GM23338 (cell line): Measurements from ENCODE around the gene DECR2. TPM values are rescaled to one million over a fixed set of nuclear protein-coding genes. Genes with fewer than 3 reads are reported as not detected.

Experiments
- ATAC-seq: fragments of 200-7000 bp; cut with Tn5 transposase; 3 replicates; pipeline ENCODE4 v1.9.1; 2020
- DNase-seq: peaks from one replicate; pipeline ENCODE4 v3.0.0-alpha.2; 2015; ENCODE audit warnings: low spot score
- H2AFZ ChIP-seq: fragments of 200-600 bp; sonication (generic); 2 replicates; pipeline ENCODE4 v1.8.0; 2016; ENCODE audit warnings: antibody characterized with exemption, mild to moderate bottlenecking, moderate library complexity
- H3F3A ChIP-seq: fragments of 200-600 bp; sonication (generic); replicated peaks from 2 replicates; pipeline ENCODE4 v1.8.0; 2017; ENCODE audit warnings: antibody characterized with exemption, mixed run types, low read depth
- H3K27ac ChIP-seq: fragments of 200-600 bp; sonication (generic); 2 replicates; pipeline ENCODE4 v1.6.1; 2016; ENCODE audit warnings: low read depth
- H3K27me3 ChIP-seq: fragments of 200-600 bp; sonication (generic); 2 replicates; pipeline ENCODE4 v1.8.0; 2016; ENCODE audit warnings: mild to moderate bottlenecking, mixed run types, moderate library complexity; ENCODE audit not compliant: insufficient read depth
- H3K36me3 ChIP-seq: fragments of 200-600 bp; sonication (generic); 2 replicates; pipeline ENCODE4 v1.8.0; 2016; ENCODE audit warnings: mild to moderate bottlenecking; ENCODE audit not compliant: insufficient read depth
- H3K4me1 ChIP-seq: fragments of 200-600 bp; sonication (generic); 2 replicates; pipeline ENCODE4 v1.8.0; 2016; ENCODE audit warnings: mild to moderate bottlenecking, moderate library complexity; ENCODE audit not compliant: insufficient read depth
- H3K4me2 ChIP-seq: fragments of 200-600 bp; sonication (generic); 2 replicates; pipeline ENCODE4 v1.7.1; 2017; ENCODE audit warnings: mixed run types
- H3K4me3 ChIP-seq: fragments of 200-600 bp; sonication (generic); 2 replicates; pipeline ENCODE4 v1.6.1; 2016; ENCODE audit warnings: mixed run types
- H3K79me2 ChIP-seq: fragments of 200-600 bp; sonication (generic); replicated peaks from 2 replicates; pipeline ENCODE4 v1.8.0; 2017; ENCODE audit warnings: mild to moderate bottlenecking; ENCODE audit not compliant: insufficient read depth
- H3K9me2 ChIP-seq: fragments of 200-600 bp; sonication (generic); 2 replicates; pipeline ENCODE4 v1.8.0; 2017; ENCODE audit not compliant: insufficient read depth
- H4K20me1 ChIP-seq: fragments of 200-600 bp; sonication (generic); replicated peaks from 2 replicates; pipeline ENCODE4 v1.8.0; 2017; ENCODE audit warnings: mild to moderate bottlenecking; ENCODE audit not compliant: insufficient read depth
- H3K27ac Mint-ChIP-seq: 2 replicates; pipeline ENCODE4 v1.8.0; 2020; ENCODE audit warnings: inconsistent platforms, mild to moderate bottlenecking, moderate library complexity, mixed read lengths
- H3K27me3 Mint-ChIP-seq: 3 replicates; pipeline ENCODE4 v1.8.0; 2022; ENCODE audit warnings: low read depth, mild to moderate bottlenecking, moderate library complexity, mixed read lengths, inconsistent platforms; ENCODE audit not compliant: insufficient read depth, poor library complexity
- H3K36me3 Mint-ChIP-seq: 3 replicates; pipeline ENCODE4 v1.8.0; 2021; ENCODE audit warnings: low read depth, mild to moderate bottlenecking, inconsistent platforms, moderate library complexity, mixed read lengths
- H3K4me1 Mint-ChIP-seq: 3 replicates; pipeline ENCODE4 v1.8.0; 2020; ENCODE audit warnings: mild to moderate bottlenecking, inconsistent platforms, mixed read lengths
- H3K4me3 Mint-ChIP-seq: 3 replicates; pipeline ENCODE4 v1.8.0; 2021; ENCODE audit warnings: moderate library complexity, mild to moderate bottlenecking, inconsistent platforms, mixed read lengths
- H3K9me3 Mint-ChIP-seq: 3 replicates; pipeline ENCODE4 v1.8.0; 2020; ENCODE audit warnings: moderate library complexity, mild to moderate bottlenecking, inconsistent platforms, mixed read lengths
- EZH2phosphoT487 ChIP-seq: fragments of 200-600 bp; sonication (generic); IDR thresholded peaks from one replicate; pipeline ENCODE4 v1.8.1; 2018; ENCODE audit warnings: antibody characterized with exemption; ENCODE audit not compliant: unreplicated experiment
- NANOG ChIP-seq: IDR thresholded peaks from 2 replicates; pipeline ENCODE4 v1.6.1; 2016; ENCODE audit warnings: antibody characterized with exemption, borderline replicate concordance
- POLR2AphosphoS5 ChIP-seq: IDR thresholded peaks from 2 replicates; pipeline ENCODE4 v1.6.1; 2016; ENCODE audit warnings: antibody characterized with exemption, low read depth
- STAT1 ChIP-seq: IDR thresholded peaks from one replicate; pipeline ENCODE4 v1.6.1; 2016; ENCODE audit warnings: antibody characterized with exemption; ENCODE audit not compliant: unreplicated experiment
- ZNF114 ChIP-seq: fragments of 250-450 bp; sonication (Bioruptor Pico); IDR thresholded peaks from 2 replicates; pipeline ENCODE4 v1.5.0; 2020; ENCODE audit warnings: mild to moderate bottlenecking, moderate library complexity
- ZNF331 ChIP-seq: fragments of 250-450 bp; sonication (Bioruptor Pico); IDR thresholded peaks from 2 replicates; pipeline ENCODE4 v1.5.0; 2020; ENCODE audit warnings: low read depth, mild to moderate bottlenecking, moderate library complexity
- polyA plus RNA-seq: library from polyadenylated mRNA; unstranded; fragments of >200 nt; fragmentation: Nextera tagmentation; extraction: Ambion mirVana; gene quantifications from 2 replicates; pipeline ENCODE4 v1.2.1, GENCODE V29; 2016
- total RNA-seq: library from RNA; depleted of rRNA; stranded (reverse); fragments of >200 nt; shearing (Covaris generic); gene quantifications from 2 replicates; pipeline ENCODE4 v1.2.3, GENCODE V29; 2014
- TF ChIP-seq, protein P1 (sequence below), 2 experiments: fragments of 200-600 bp in 1 of 2; sonication (generic) in 1 of 2; conservative IDR thresholded peaks; 2 replicates each; pipeline versions ENCODE4 v1.5.1 to v1.6.1; 2016 to 2017; ENCODE audit warnings: antibody characterized with exemption in 2 of 2, low read depth in 2 of 2, mild to moderate bottlenecking in 2 of 2, moderate library complexity in 1 of 2
- TF ChIP-seq, protein P2 (sequence below): IDR thresholded peaks from 2 replicates; pipeline ENCODE4 v1.6.1; 2016; ENCODE audit warnings: antibody characterized with exemption
- TF ChIP-seq, protein P3 (sequence below): fragments of 250-450 bp; sonication (Bioruptor Pico); IDR thresholded peaks from 2 replicates; pipeline ENCODE4 v1.5.0; 2020; ENCODE audit warnings: mild to moderate bottlenecking, moderate library complexity

The DECR2 gene
- total and polyA plus RNA-seq, 2 experiments from 2014 or later: 20.3 to 26.9 TPM

DNA sequence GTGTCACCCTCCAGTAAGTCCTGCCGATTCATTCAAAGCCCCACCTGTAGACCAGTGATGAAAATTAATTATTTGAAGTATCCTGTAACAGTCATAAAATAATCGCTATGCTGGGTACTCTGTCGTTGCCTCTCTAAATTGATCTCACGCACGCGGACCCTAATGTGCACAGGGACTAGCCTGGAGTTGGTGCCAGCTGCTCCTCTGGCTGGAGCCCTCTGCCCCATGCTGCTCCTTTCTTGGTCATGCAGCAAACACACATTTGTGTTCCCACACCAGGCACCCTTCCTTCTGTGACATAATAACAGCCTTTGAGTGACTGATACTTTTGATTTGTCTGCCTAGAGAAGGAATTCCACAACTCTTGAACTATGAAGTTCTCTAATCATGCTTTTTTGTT, 39.8 kb downstream of the DECR2 start (continued):
- TF ChIP-seq POLR2AphosphoS5: no peak

DNA sequence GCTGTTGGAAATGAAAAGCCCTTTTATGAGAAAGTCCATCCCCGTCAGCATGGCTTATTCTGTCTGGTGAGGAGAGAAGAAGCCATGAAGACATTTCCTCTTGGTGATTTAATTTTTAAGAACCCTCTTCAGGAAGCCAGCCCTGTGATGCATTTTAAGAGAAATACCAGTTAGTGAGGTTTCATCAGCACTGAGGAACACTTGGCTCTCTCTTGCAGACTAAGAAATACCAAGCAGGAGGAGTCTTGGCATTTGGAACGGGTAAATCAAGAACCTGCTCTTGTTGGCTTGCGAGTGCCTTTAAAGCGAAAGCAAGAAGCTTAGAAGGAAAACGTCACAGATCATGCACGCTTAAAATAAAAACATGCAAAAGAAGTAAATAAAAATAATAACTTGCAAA, 41.3 kb downstream of the DECR2 start:
- TF ChIP-seq ZNF114 (CRISPR knock-in tag): no peak
- no peak overlapping the region for H3K27ac ChIP-seq
- H3K4me3 Mint-ChIP-seq: no peak overlapping the region
- no peak overlapping the region for H2AFZ ChIP-seq
- DNase-seq (no peak), ATAC-seq (no peak)
- H3K27me3 Mint-ChIP-seq: peaks cover 9% of the 10 kb centered on the region
- H4K20me1 ChIP-seq: peaks cover 3% of the 10 kb centered on the region
- H3K4me2 ChIP-seq: no peak overlapping the region
- H3K4me3 ChIP-seq: no peak overlapping the region
- peaks cover 39% of the 10 kb centered on the region for H3K79me2 ChIP-seq
- H3K36me3 Mint-ChIP-seq: no peaks in the 10 kb centered on the region; the same call in 2 of the 3 replicates
- H3F3A ChIP-seq: no peaks in the 10 kb centered on the region
- H3K4me1 Mint-ChIP-seq: 0 out of 3 replicates have a peak, but pooled peaks cover 2% of the 10 kb centered on the region
- H3K9me3 Mint-ChIP-seq: no peaks in the 10 kb centered on the region
- H3K27ac Mint-ChIP-seq: no peak overlapping the region
- H3K36me3 ChIP-seq: no peaks in the 10 kb centered on the region
- no peaks in the 10 kb centered on the region for H3K27me3 ChIP-seq
- H3K4me1 ChIP-seq: no peaks in the 10 kb centered on the region
- H3K9me2 ChIP-seq: no peaks in the 10 kb centered on the region

DNA sequence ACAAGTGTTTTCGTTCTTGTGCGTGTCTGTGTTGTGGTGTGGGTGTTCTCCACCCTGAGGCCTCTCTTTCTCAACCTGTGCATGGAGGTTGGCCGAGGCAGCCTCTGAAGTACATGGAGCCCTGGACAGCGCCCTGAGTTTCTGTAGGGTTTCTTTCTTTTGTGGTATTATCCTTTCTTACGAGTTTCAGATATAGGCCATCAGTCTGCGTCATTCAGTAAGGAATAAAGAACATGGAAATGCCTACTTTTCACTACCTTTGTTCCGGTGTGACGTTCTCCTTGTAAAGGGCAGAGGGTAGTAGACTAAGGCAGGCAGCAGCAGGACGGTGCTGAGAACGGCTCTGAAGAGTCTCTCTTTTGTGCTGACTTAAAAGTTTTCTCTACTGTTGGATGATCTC, 42.3 kb downstream of the DECR2 start:
- Histone ChIP-seq H3K9me2 (no peaks in the 10 kb centered on the region), H4K20me1 (peaks cover 3% of the 10 kb centered on the region), H3K4me2 (no peak overlapping the region), H3K4me1 (no peaks in the 10 kb centered on the region), H3K4me3 (no peak overlapping the region), H3K36me3 (no peaks in the 10 kb centered on the region), H2AFZ (no peak overlapping the region), H3K27me3 (no peaks in the 10 kb centered on the region), H3F3A (no peaks in the 10 kb centered on the region), H3K79me2 (peaks cover 35% of the 10 kb centered on the region), H3K27ac (no peak overlapping the region)
- Mint-ChIP-seq H3K27ac (no peak overlapping the region), H3K4me1 (0 out of 3 replicates have a peak, but pooled peaks cover 2% of the 10 kb centered on the region), H3K9me3 (no peaks in the 10 kb centered on the region), H3K4me3 (no peak overlapping the region), H3K27me3 (peaks cover 9% of the 10 kb centered on the region), H3K36me3 (no peaks in the 10 kb centered on the region; the same call in 2 of the 3 replicates)
- ATAC-seq: no peak
- DNase-seq: no peak
- no peak for TF ChIP-seq ZNF114 (CRISPR knock-in tag)
- no peak for TF ChIP-seq ZNF331 (CRISPR knock-in tag)
- no peak for TF ChIP-seq EZH2phosphoT487
- TF ChIP-seq STAT1: no peak
- no peak for TF ChIP-seq NANOG
- TF ChIP-seq, protein P1, sequence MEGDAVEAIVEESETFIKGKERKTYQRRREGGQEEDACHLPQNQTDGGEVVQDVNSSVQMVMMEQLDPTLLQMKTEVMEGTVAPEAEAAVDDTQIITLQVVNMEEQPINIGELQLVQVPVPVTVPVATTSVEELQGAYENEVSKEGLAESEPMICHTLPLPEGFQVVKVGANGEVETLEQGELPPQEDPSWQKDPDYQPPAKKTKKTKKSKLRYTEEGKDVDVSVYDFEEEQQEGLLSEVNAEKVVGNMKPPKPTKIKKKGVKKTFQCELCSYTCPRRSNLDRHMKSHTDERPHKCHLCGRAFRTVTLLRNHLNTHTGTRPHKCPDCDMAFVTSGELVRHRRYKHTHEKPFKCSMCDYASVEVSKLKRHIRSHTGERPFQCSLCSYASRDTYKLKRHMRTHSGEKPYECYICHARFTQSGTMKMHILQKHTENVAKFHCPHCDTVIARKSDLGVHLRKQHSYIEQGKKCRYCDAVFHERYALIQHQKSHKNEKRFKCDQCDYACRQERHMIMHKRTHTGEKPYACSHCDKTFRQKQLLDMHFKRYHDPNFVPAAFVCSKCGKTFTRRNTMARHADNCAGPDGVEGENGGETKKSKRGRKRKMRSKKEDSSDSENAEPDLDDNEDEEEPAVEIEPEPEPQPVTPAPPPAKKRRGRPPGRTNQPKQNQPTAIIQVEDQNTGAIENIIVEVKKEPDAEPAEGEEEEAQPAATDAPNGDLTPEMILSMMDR (conservative IDR thresholded peaks at IDR 0.05; ENCODE audit: low read depth in 2 of 2): no peak
- TF ChIP-seq, protein P2, sequence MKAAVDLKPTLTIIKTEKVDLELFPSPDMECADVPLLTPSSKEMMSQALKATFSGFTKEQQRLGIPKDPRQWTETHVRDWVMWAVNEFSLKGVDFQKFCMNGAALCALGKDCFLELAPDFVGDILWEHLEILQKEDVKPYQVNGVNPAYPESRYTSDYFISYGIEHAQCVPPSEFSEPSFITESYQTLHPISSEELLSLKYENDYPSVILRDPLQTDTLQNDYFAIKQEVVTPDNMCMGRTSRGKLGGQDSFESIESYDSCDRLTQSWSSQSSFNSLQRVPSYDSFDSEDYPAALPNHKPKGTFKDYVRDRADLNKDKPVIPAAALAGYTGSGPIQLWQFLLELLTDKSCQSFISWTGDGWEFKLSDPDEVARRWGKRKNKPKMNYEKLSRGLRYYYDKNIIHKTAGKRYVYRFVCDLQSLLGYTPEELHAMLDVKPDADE: no peak
- TF ChIP-seq, protein P3, sequence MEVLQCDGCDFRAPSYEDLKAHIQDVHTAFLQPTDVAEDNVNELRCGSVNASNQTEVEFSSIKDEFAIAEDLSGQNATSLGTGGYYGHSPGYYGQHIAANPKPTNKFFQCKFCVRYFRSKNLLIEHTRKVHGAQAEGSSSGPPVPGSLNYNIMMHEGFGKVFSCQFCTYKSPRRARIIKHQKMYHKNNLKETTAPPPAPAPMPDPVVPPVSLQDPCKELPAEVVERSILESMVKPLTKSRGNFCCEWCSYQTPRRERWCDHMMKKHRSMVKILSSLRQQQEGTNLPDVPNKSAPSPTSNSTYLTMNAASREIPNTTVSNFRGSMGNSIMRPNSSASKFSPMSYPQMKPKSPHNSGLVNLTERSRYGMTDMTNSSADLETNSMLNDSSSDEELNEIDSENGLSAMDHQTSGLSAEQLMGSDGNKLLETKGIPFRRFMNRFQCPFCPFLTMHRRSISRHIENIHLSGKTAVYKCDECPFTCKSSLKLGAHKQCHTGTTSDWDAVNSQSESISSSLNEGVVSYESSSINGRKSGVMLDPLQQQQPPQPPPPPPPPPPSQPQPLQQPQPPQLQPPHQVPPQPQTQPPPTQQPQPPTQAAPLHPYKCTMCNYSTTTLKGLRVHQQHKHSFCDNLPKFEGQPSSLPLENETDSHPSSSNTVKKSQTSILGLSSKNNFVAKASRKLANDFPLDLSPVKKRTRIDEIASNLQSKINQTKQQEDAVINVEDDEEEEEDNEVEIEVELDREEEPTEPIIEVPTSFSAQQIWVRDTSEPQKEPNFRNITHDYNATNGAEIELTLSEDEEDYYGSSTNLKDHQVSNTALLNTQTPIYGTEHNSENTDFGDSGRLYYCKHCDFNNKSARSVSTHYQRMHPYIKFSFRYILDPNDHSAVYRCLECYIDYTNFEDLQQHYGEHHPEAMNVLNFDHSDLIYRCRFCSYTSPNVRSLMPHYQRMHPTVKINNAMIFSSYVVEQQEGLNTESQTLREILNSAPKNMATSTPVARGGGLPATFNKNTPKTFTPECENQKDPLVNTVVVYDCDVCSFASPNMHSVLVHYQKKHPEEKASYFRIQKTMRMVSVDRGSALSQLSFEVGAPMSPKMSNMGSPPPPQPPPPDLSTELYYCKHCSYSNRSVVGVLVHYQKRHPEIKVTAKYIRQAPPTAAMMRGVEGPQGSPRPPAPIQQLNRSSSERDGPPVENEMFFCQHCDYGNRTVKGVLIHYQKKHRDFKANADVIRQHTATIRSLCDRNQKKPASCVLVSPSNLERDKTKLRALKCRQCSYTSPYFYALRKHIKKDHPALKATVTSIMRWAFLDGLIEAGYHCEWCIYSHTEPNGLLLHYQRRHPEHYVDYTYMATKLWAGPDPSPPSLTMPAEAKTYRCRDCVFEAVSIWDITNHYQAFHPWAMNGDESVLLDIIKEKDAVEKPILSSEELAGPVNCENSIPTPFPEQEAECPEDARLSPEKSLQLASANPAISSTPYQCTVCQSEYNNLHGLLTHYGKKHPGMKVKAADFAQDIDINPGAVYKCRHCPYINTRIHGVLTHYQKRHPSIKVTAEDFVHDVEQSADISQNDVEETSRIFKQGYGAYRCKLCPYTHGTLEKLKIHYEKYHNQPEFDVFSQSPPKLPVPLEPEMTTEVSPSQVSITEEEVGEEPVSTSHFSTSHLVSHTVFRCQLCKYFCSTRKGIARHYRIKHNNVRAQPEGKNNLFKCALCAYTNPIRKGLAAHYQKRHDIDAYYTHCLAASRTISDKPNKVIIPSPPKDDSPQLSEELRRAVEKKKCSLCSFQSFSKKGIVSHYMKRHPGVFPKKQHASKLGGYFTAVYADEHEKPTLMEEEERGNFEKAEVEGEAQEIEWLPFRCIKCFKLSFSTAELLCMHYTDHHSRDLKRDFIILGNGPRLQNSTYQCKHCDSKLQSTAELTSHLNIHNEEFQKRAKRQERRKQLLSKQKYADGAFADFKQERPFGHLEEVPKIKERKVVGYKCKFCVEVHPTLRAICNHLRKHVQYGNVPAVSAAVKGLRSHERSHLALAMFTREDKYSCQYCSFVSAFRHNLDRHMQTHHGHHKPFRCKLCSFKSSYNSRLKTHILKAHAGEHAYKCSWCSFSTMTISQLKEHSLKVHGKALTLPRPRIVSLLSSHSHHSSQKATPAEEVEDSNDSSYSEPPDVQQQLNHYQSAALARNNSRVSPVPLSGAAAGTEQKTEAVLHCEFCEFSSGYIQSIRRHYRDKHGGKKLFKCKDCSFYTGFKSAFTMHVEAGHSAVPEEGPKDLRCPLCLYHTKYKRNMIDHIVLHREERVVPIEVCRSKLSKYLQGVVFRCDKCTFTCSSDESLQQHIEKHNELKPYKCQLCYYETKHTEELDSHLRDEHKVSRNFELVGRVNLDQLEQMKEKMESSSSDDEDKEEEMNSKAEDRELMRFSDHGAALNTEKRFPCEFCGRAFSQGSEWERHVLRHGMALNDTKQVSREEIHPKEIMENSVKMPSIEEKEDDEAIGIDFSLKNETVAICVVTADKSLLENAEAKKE (CRISPR knock-in tag): no peak
